OCI-LY1 (cell line): ENCODE data around the gene SLIT3.

Experiments used
- CTCF ChIP-seq: fragments of 200-600 bp; sonication (generic), shearing (Covaris generic); IDR thresholded peaks from 2 replicates; pipeline ENCODE4 v1.5.1; 2017; ENCODE audit warnings: mild to moderate bottlenecking, antibody characterized with exemption, low read length, moderate library complexity, mixed read lengths
- EZH2 ChIP-seq: fragments of 200-600 bp; sonication (generic), shearing (Covaris generic); IDR thresholded peaks from 2 replicates; pipeline ENCODE4 v1.8.0; 2017; ENCODE audit warnings: borderline replicate concordance, mixed run types, mild to moderate bottlenecking, antibody characterized with exemption, low read length, moderate library complexity, mixed read lengths

- TF ChIP-seq CTCF (no peak), EZH2 (no peak)
Observed at GRCh38 chr5:169301386-169301934, 521 bp upstream of the SLIT3 start.
